HepG2 (cell line): Measurements from ENCODE around the gene DNM1L. TPM values are rescaled to one million over a fixed set of nuclear protein-coding genes. Genes with fewer than 3 reads are reported as not detected.

ENCODE experiments used
- CBFB ChIP-seq: sonication (generic); formaldehyde crosslinking; IDR thresholded peaks from 2 replicates; pipeline ENCODE4 v1.4.0; 2020; ENCODE audit warnings: missing genetic modification reagents
- CBX2 ChIP-seq, 2 experiments: fragments of 200-600 bp in 1 of 2; sonication (generic); formaldehyde crosslinking in 1 of 2; IDR thresholded peaks; 2 replicates each; pipeline versions ENCODE4 v1.7.0 to v1.8.1; 2018 to 2022; ENCODE audit warnings: low read depth in 2 of 2, low read length in 1 of 2, mild to moderate bottlenecking in 1 of 2, missing genetic modification reagents in 1 of 2
- CHCHD3 ChIP-seq: sonication (generic); formaldehyde crosslinking; IDR thresholded peaks from 2 replicates; pipeline ENCODE4 v1.8.0; 2022; ENCODE audit warnings: mild to moderate bottlenecking, missing genetic modification reagents, moderate library complexity
- GABPA ChIP-seq, 2 experiments: IDR thresholded peaks; 2 replicates each; pipeline ENCODE4 v1.6.1; 2011 to 2016; ENCODE audit warnings: low read depth in 2 of 2, low read length in 1 of 2, missing biosample characterization in 1 of 2, missing genetic modification characterization in 1 of 2
- KAT7 ChIP-seq: IDR thresholded peaks from 2 replicates; pipeline ENCODE4 v1.6.1; 2018; ENCODE audit warnings: borderline replicate concordance, missing compliant biosample characterization
- KDM3A ChIP-seq: IDR thresholded peaks from 2 replicates; pipeline ENCODE4 v1.6.1; 2018; ENCODE audit warnings: low read depth, missing compliant biosample characterization
- MAX ChIP-seq: IDR thresholded peaks from 2 replicates; pipeline ENCODE4 v1.6.1; 2012; ENCODE audit warnings: inconsistent platforms
- PHF20 ChIP-seq: sonication (generic); formaldehyde crosslinking; IDR thresholded peaks from 2 replicates; pipeline ENCODE4 v1.5.0; 2020; ENCODE audit warnings: mild to moderate bottlenecking, missing genetic modification reagents
- SNAPC2 ChIP-seq: sonication (generic); formaldehyde crosslinking; IDR thresholded peaks from 2 replicates; pipeline ENCODE4 v1.8.1; 2022; ENCODE audit warnings: mild to moderate bottlenecking, missing genetic modification reagents
- SOX6 ChIP-seq, 2 experiments: fragments of 450-650 bp in 1 of 2; sonication (generic) in 1 of 2; formaldehyde crosslinking in 1 of 2; IDR thresholded peaks; 2 replicates each; pipeline versions ENCODE4 v1.4.0 to v1.6.1; 2017 to 2020; ENCODE audit warnings: antibody characterized with exemption in 1 of 2, mild to moderate bottlenecking in 1 of 2, missing genetic modification reagents in 1 of 2
- ZBTB40 ChIP-seq, 2 experiments: fragments of 450-650 bp in 1 of 2; sonication (generic) in 1 of 2; formaldehyde crosslinking in 1 of 2; IDR thresholded peaks; 2 replicates each; pipeline versions ENCODE4 v1.6.1 to v1.8.0; 2016 to 2022; ENCODE audit warnings: antibody characterized with exemption in 1 of 2, mild to moderate bottlenecking in 1 of 2, missing genetic modification reagents in 1 of 2
- ZBTB43 ChIP-seq: sonication (generic); formaldehyde crosslinking; conservative IDR thresholded peaks from 2 replicates; pipeline ENCODE4 v1.4.0; 2020; ENCODE audit warnings: missing genetic modification reagents
- ZFYVE20 ChIP-seq: sonication (generic); formaldehyde crosslinking; IDR thresholded peaks from 2 replicates; pipeline ENCODE4 v1.8.0; 2023; ENCODE audit warnings: low read depth, mild to moderate bottlenecking, moderate library complexity, missing genetic modification reagents, borderline replicate concordance
- ZNF333 ChIP-seq: sonication (generic); formaldehyde crosslinking; IDR thresholded peaks from 2 replicates; pipeline ENCODE4 v1.4.0; 2020; ENCODE audit warnings: mild to moderate bottlenecking, missing genetic modification reagents, borderline replicate concordance
- ZNF343 ChIP-seq: sonication (generic); formaldehyde crosslinking; IDR thresholded peaks from 2 replicates; pipeline ENCODE4 v1.4.0; 2020; ENCODE audit warnings: mild to moderate bottlenecking, missing genetic modification reagents
- ZNF605 ChIP-seq: sonication (generic); formaldehyde crosslinking; IDR thresholded peaks from 2 replicates; pipeline ENCODE4 v1.8.0; 2022; ENCODE audit warnings: mild to moderate bottlenecking, missing genetic modification reagents
- ZNF891 ChIP-seq: sonication (generic); formaldehyde crosslinking; IDR thresholded peaks from 2 replicates; pipeline ENCODE4 v1.5.0; 2020; ENCODE audit warnings: mild to moderate bottlenecking, missing genetic modification reagents
- polyA plus RNA-seq, 8 experiments: library from polyadenylated mRNA; depleted of rRNA in 3 of 8; stranded (reverse) in 7 of 8; unstranded in 1 of 8; fragments of >200 nt; fragmentation: Illumina TruSeq in 4 of 8; extraction: Trizol in 4 of 8; gene quantifications; 2 replicates each; pipeline versions ENCODE4 v1.2.1 to v1.2.3, GENCODE V29; 2011 to 2016; ENCODE audit warnings: low read depth in 4 of 8, missing spikeins in 1 of 8, mixed read lengths in 1 of 8; ENCODE audit not compliant: insufficient read depth in 1 of 8
- total RNA-seq, 5 experiments: library from RNA; depleted of rRNA; stranded (reverse); fragments of >200 nt; fragmentation: Illumina TruSeq; extraction: Trizol; gene quantifications; 2 replicates each; pipeline ENCODE4 v1.2.3, GENCODE V29; 2016; ENCODE audit warnings: low read depth in 1 of 5

The DNM1L gene
- total and polyA plus RNA-seq, 2 of the 13 experiments (the other 11 are each of a cell fraction or from before 2014, with no cell fraction given), result 35.9 to 65.8 TPM

GRCh38 chr12:32755051-32755653 lies 76.1 kb downstream of the DNM1L start (continued):
- TF ChIP-seq ZBTB40 (IDR thresholded peaks at IDR 0.05) (no peak), ZBTB40 (CRISPR knock-in tag; IDR thresholded peaks at IDR 0.05) (no peak), GABPA (IDR thresholded peaks at IDR 0.05; ENCODE audit: low read depth, low read length) (peak; percentile 45), GABPA (CRISPR knock-in tag; IDR thresholded peaks at IDR 0.05; ENCODE audit: low read depth) (peak; percentile 58), MAX (peak; percentile 73; the same call in 1 of the 2 replicates), ZNF891 (CRISPR knock-in tag) (no peak), SNAPC2 (CRISPR knock-in tag) (no peak), CBX2 (IDR thresholded peaks at IDR 0.05; ENCODE audit: low read depth, low read length) (no peak), CBX2 (CRISPR knock-in tag; IDR thresholded peaks at IDR 0.05; ENCODE audit: low read depth) (peak; percentile 71; the same call in 1 of the 2 replicates), CHCHD3 (peak; percentile 84), ZFYVE20 (CRISPR knock-in tag) (peak; percentile 60; the same call in 1 of the 2 replicates), ZNF333 (CRISPR knock-in tag) (0 out of 2 replicates have a peak, but pooled peaks have one; percentile 21), SOX6 (IDR thresholded peaks at IDR 0.05) (no peak), SOX6 (CRISPR knock-in tag; IDR thresholded peaks at IDR 0.05) (no peak; the same call in 1 of the 2 replicates), ZBTB43 (CRISPR knock-in tag) (peak; percentile 36), KDM3A (0 out of 2 replicates have a peak, but pooled peaks have one; percentile 24), PHF20 (peak; percentile 64; the same call in 1 of the 2 replicates), CBFB (CRISPR knock-in tag) (peak; percentile 35; the same call in 1 of the 2 replicates), KAT7 (peak; percentile 54; the same call in 1 of the 2 replicates), ZNF343 (CRISPR knock-in tag) (peak; percentile 85; the same call in 1 of the 2 replicates), ZNF605 (CRISPR knock-in tag) (peak; percentile 81)
